Mesothelial cell of epicardium (in vitro differentiated cells): ENCODE measurements around the gene RNF150. TPM values are rescaled to one million over a fixed set of nuclear protein-coding genes. Genes with fewer than 3 reads are reported as not detected.

Source experiments
- DNase-seq, 2 experiments: peaks; one replicate each; pipeline ENCODE4 v3.0.0; 2021; ENCODE audit warnings: low spot score in 2 of 2; ENCODE audit not compliant: unreplicated experiment in 2 of 2
- H3K27ac Mint-ChIP-seq: 2 replicates; pipeline ENCODE4 v1.8.0; 2021; ENCODE audit warnings: mixed read lengths
- H3K27me3 Mint-ChIP-seq: 2 replicates; pipeline ENCODE4 v1.8.0; 2021; ENCODE audit warnings: low read depth, mixed read lengths
- H3K36me3 Mint-ChIP-seq: 2 replicates; pipeline ENCODE4 v1.8.0; 2021; ENCODE audit warnings: mixed read lengths
- H3K4me1 Mint-ChIP-seq: 2 replicates; pipeline ENCODE4 v1.8.0; 2021; ENCODE audit warnings: mixed read lengths
- H3K4me3 Mint-ChIP-seq: 2 replicates; pipeline ENCODE4 v1.8.0; 2021; ENCODE audit warnings: mild to moderate bottlenecking, moderate library complexity, mixed read lengths
- H3K9me3 Mint-ChIP-seq: 2 replicates; pipeline ENCODE4 v1.8.0; 2021; ENCODE audit warnings: mixed read lengths
- CTCF ChIP-seq: fragments of 200-600 bp; sonication (generic); IDR thresholded peaks from one replicate; pipeline ENCODE4 v1.5.0; 2021; ENCODE audit warnings: antibody characterized with exemption; ENCODE audit not compliant: unreplicated experiment
- total RNA-seq: library from RNA; stranded (reverse); gene quantifications from 3 replicates; pipeline ENCODE4 v1.2.1, GENCODE V29; 2021

Gene RNF150
- total RNA-seq, 1 donor from 2014 or later: 40.1 TPM

- Mint-ChIP-seq H3K9me3 (no peaks in the 10 kb centered on the region), H3K36me3 (peaks cover 2% of the 10 kb centered on the region), H3K4me1 (peaks cover under 1% of the 10 kb centered on the region), H3K4me3 (no peak overlapping the region), H3K27ac (no peak overlapping the region), H3K27me3 (no peaks in the 10 kb centered on the region)
- DNase-seq: no peak
- TF ChIP-seq CTCF: no peak
Observed at GRCh38 chr4:141074098-141074878, 59.0 kb downstream of the RNF150 start.

- TF ChIP-seq CTCF: no peak
- no peaks in the 10 kb centered on the region for H3K4me1 Mint-ChIP-seq
- H3K27ac Mint-ChIP-seq: no peak overlapping the region
- H3K27me3 Mint-ChIP-seq: no peaks in the 10 kb centered on the region
- H3K9me3 Mint-ChIP-seq: peaks cover 3% of the 10 kb centered on the region
- no peak overlapping the region for H3K4me3 Mint-ChIP-seq
- H3K36me3 Mint-ChIP-seq: peaks cover 2% of the 10 kb centered on the region
- no peak for DNase-seq
Observed at GRCh38 chr4:141066690-141067089, 66.6 kb downstream of the RNF150 start.

- Mint-ChIP-seq H3K4me3 (no peak overlapping the region), H3K36me3 (no peaks in the 10 kb centered on the region), H3K27ac (no peak overlapping the region), H3K9me3 (peaks cover 3% of the 10 kb centered on the region), H3K4me1 (no peaks in the 10 kb centered on the region), H3K27me3 (no peaks in the 10 kb centered on the region)
- TF ChIP-seq CTCF: no peak
- DNase-seq: no peak
Observed at GRCh38 chr4:141065872-141066271, 67.4 kb downstream of the RNF150 start.

- no peak overlapping the region for H3K27ac Mint-ChIP-seq
- no peaks in the 10 kb centered on the region for H3K4me1 Mint-ChIP-seq
- H3K4me3 Mint-ChIP-seq: no peak overlapping the region
- no peaks in the 10 kb centered on the region for H3K36me3 Mint-ChIP-seq
- H3K27me3 Mint-ChIP-seq: no peaks in the 10 kb centered on the region
- peaks cover 3% of the 10 kb centered on the region for H3K9me3 Mint-ChIP-seq
- DNase-seq: no peak
- TF ChIP-seq CTCF: no peak
Observed at GRCh38 chr4:141062651-141063050, 70.6 kb downstream of the RNF150 start.

- no peak for DNase-seq
- Mint-ChIP-seq H3K9me3 (no peaks in the 10 kb centered on the region), H3K36me3 (no peaks in the 10 kb centered on the region), H3K4me3 (no peak overlapping the region), H3K27me3 (no peaks in the 10 kb centered on the region), H3K27ac (no peak overlapping the region), H3K4me1 (peaks cover 2% of the 10 kb centered on the region)
- TF ChIP-seq CTCF: no peak
Observed at GRCh38 chr4:141058591-141059512, 74.4 kb downstream of the RNF150 start.
